ENCODE measurements around the gene HOXD3. TPM values are rescaled to one million over a fixed set of nuclear protein-coding genes. Genes with fewer than 3 reads are reported as not detected.

Gene HOXD3
- total RNA-seq, 1 experiment from 2014 or later, result not detected

DNA sequence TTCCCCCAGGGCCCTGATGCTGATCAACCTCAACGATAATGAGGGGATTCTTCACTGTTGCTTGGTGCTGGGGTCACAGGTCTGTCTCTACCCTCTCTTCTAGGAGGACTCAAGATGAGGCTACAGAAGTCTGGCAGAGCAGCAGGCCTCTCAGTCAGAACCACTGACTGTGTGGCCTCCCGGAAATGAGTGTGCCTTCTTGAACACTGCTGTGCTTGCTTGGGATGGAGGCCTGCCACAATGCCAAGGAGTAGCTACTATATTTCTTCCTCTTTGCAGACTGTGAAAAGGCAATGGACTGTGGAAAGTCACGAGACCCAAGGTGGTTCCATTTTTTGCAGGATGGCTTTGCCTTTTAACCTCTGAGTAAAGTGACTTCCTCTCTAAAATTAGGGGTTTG lies 25.6 kb downstream of the HOXD3 start:
- intact Hi-C loops (cut with micrococcal nuclease; ENCODE audit: unreplicated experiment), result no loop called here
- Mint-ChIP-seq H3K27ac (ENCODE audit: unreplicated experiment) (no peak overlapping the region), H3K9me3 (ENCODE audit: low read depth, unreplicated experiment) (no peaks in the 10 kb centered on the region), H3K27me3 (ENCODE audit: unreplicated experiment) (peaks cover 25% of the 10 kb centered on the region), H3K4me1 (ENCODE audit: low read depth, unreplicated experiment) (no peaks in the 10 kb centered on the region), H3K36me3 (ENCODE audit: insufficient read depth, unreplicated experiment) (peaks cover 2% of the 10 kb centered on the region), H3K4me3 (ENCODE audit: low read depth, unreplicated experiment) (no peak overlapping the region)
- no peak for DNase-seq
- TF ChIP-seq, protein P1, sequence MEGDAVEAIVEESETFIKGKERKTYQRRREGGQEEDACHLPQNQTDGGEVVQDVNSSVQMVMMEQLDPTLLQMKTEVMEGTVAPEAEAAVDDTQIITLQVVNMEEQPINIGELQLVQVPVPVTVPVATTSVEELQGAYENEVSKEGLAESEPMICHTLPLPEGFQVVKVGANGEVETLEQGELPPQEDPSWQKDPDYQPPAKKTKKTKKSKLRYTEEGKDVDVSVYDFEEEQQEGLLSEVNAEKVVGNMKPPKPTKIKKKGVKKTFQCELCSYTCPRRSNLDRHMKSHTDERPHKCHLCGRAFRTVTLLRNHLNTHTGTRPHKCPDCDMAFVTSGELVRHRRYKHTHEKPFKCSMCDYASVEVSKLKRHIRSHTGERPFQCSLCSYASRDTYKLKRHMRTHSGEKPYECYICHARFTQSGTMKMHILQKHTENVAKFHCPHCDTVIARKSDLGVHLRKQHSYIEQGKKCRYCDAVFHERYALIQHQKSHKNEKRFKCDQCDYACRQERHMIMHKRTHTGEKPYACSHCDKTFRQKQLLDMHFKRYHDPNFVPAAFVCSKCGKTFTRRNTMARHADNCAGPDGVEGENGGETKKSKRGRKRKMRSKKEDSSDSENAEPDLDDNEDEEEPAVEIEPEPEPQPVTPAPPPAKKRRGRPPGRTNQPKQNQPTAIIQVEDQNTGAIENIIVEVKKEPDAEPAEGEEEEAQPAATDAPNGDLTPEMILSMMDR (IDR thresholded peaks at IDR 0.05; ENCODE audit: unreplicated experiment), result no peak
- CTCF ChIA-PET, result no interaction called here
- no TSS peak for BruUV-seq (replicated peaks)

DNA sequence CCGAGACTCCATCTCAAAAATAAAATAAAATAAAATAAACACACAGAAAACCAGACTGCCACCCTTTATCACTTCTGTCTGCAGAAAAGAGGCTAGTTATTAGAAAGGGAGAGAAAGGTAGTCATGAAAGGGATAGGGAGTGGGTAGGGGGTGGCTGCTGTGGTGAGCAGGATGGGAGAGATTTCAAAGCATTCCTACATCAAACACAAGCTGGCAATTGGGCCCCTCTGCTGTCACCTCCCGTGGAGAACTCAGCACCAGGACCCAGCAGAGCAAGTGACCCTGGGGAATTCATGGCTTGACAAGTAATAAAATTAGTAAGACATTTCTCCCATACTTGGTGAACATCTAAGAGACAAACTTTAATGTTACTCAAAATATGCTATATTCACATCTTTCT lies 27.6 kb downstream of the HOXD3 start:
- Mint-ChIP-seq H3K4me1 (ENCODE audit: low read depth, unreplicated experiment) (no peaks in the 10 kb centered on the region), H3K36me3 (ENCODE audit: insufficient read depth, unreplicated experiment) (peaks cover 9% of the 10 kb centered on the region), H3K9me3 (ENCODE audit: low read depth, unreplicated experiment) (no peaks in the 10 kb centered on the region), H3K27me3 (ENCODE audit: unreplicated experiment) (peaks cover 19% of the 10 kb centered on the region), H3K4me3 (ENCODE audit: low read depth, unreplicated experiment) (no peak overlapping the region), H3K27ac (ENCODE audit: unreplicated experiment) (no peak overlapping the region)
- TF ChIP-seq, protein P1 (IDR thresholded peaks at IDR 0.05; ENCODE audit: unreplicated experiment), result no peak
- DNase-seq, result no peak
- intact Hi-C loops (cut with micrococcal nuclease; ENCODE audit: unreplicated experiment), result no loop called here
- BruUV-seq (replicated peaks), result no TSS peak
- CTCF ChIA-PET, result no interaction called here

DNA sequence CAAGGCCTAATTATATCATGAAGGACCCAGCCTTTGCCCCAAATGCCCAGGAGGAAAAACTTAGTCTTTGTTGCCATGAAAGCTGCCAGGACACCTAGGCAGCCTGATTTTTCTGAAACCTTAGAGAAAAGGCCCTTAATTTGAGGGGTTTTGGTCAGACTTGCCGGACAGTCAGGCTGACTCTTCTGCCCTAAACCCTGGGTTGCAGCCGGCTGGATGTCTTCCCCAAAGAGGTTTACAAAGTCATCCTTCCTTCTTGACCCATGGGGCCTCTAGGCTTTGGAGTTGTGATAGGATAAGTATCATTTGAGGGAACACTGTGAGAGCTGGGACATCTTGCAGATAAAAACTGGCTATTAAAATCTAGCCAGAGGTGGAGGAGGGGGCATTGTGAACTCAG lies 28.9 kb downstream of the HOXD3 start:
- DNase-seq, result no peak
- H3K27ac Mint-ChIP-seq (ENCODE audit: unreplicated experiment), result no peak overlapping the region
- H3K4me1 Mint-ChIP-seq (ENCODE audit: low read depth, unreplicated experiment), result no peaks in the 10 kb centered on the region
- TF ChIP-seq, protein P1 (IDR thresholded peaks at IDR 0.05; ENCODE audit: unreplicated experiment), result no peak
- no peak overlapping the region for H3K4me3 Mint-ChIP-seq (ENCODE audit: low read depth, unreplicated experiment)
- H3K9me3 Mint-ChIP-seq (ENCODE audit: low read depth, unreplicated experiment), result no peaks in the 10 kb centered on the region
- H3K27me3 Mint-ChIP-seq (ENCODE audit: unreplicated experiment), result peaks cover 10% of the 10 kb centered on the region
- no TSS peak for BruUV-seq (replicated peaks)
- intact Hi-C loops (cut with micrococcal nuclease; ENCODE audit: unreplicated experiment), result no loop called here
- CTCF ChIA-PET, result no interaction called here
- peaks cover 9% of the 10 kb centered on the region for H3K36me3 Mint-ChIP-seq (ENCODE audit: insufficient read depth, unreplicated experiment)

DNA sequence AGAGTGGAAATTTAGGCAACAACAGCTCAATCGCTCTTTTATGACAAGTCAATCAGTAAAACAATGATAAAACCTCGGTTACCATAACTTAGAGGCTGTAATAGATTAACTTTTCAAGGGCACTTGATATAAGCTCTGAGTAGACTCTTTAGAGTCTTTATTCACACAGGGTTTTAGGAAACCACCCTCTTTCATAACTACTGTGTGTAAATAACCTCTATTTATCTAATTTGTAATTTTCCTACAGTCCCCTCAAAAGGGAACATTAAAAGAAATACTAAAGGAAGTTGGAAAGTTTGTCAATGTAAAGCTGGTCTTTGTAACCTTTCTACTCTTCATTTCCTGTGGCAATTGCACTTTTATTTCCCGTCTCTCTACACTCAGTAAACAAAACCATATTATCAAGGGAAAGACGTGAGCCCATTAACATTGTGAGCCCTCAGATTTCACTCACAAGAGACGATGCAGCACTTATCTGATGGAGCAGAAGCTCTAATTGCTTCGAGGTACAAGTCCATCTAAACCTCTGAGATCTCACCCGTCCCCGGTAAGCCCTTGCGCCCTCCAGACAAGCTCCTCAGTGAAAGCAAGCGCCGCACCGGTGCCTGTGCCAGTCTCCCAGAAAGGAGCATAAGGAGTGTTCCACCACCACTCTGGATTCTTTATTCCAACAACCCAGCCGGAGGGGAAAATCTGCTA lies 30.2 kb downstream of the HOXD3 start:
- intact Hi-C loops (cut with micrococcal nuclease; ENCODE audit: unreplicated experiment), result no loop called here
- CTCF ChIA-PET, result no interaction called here
- Mint-ChIP-seq H3K36me3 (ENCODE audit: insufficient read depth, unreplicated experiment) (peaks cover 9% of the 10 kb centered on the region), H3K27me3 (ENCODE audit: unreplicated experiment) (peaks cover 10% of the 10 kb centered on the region), H3K9me3 (ENCODE audit: low read depth, unreplicated experiment) (no peaks in the 10 kb centered on the region), H3K27ac (ENCODE audit: unreplicated experiment) (no peak overlapping the region), H3K4me3 (ENCODE audit: low read depth, unreplicated experiment) (peak overlapping the region; percentile 61), H3K4me1 (ENCODE audit: low read depth, unreplicated experiment) (no peaks in the 10 kb centered on the region)
- no peak for DNase-seq
- TF ChIP-seq, protein P1 (IDR thresholded peaks at IDR 0.05; ENCODE audit: unreplicated experiment), result no peak
- no TSS peak for BruUV-seq (replicated peaks)

Measured in Calu3 (cell line).